Measurements from ENCODE around the gene PPP2R2B. TPM values are rescaled to one million over a fixed set of nuclear protein-coding genes. Genes with fewer than 3 reads are reported as not detected.

PPP2R2B gene
- total and polyA plus RNA-seq, 7 donors, result 0.03 to 0.71 (median 0.11) TPM; not detected in 1

DNA sequence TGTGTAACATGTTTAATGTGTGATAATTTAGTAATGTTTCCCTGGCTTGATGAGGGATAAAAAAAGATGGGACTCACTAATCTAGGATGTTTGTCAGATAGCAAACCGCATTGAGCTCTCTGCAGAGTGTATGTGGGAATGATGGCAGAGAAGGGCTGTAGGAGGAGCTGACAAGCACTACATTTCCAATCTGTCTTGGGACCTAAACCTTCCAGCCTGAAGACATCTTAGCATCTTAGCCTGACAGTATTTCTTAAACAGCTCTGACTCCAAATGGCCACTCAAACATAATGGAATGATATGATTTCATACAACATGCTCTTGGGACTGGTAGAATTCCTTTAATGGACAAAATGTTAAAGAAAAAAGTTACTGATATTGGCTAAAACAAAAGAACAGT lies 116.7 kb downstream of the PPP2R2B start:
- no peaks in the 10 kb centered on the region for H3K36me3 ChIP-seq (ENCODE audit: insufficient read depth in 1 of 2, low read depth in 1 of 2)
- no peaks in the 10 kb centered on the region for H3K27me3 ChIP-seq (ENCODE audit: insufficient read depth in 3 of 3, low read length in 2 of 3)
- intact Hi-C loops (cut with DNase I), result no loop called here
- WGBS, 3 donors, result 67 to 81% (median 68%) methylated on average over 1 of the region's 1 CpG
- H3K4me1 ChIP-seq, result no peaks in the 10 kb centered on the region
- no peaks in the 10 kb centered on the region for H3K9me3 ChIP-seq
- no peak overlapping the region for H3K4me3 ChIP-seq
- TF ChIP-seq, protein P1, sequence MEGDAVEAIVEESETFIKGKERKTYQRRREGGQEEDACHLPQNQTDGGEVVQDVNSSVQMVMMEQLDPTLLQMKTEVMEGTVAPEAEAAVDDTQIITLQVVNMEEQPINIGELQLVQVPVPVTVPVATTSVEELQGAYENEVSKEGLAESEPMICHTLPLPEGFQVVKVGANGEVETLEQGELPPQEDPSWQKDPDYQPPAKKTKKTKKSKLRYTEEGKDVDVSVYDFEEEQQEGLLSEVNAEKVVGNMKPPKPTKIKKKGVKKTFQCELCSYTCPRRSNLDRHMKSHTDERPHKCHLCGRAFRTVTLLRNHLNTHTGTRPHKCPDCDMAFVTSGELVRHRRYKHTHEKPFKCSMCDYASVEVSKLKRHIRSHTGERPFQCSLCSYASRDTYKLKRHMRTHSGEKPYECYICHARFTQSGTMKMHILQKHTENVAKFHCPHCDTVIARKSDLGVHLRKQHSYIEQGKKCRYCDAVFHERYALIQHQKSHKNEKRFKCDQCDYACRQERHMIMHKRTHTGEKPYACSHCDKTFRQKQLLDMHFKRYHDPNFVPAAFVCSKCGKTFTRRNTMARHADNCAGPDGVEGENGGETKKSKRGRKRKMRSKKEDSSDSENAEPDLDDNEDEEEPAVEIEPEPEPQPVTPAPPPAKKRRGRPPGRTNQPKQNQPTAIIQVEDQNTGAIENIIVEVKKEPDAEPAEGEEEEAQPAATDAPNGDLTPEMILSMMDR (IDR thresholded peaks at IDR 0.05), result no peak
- no peak for DNase-seq
- H3K27ac ChIP-seq, result no peak overlapping the region
- ATAC-seq, result no peak

DNA sequence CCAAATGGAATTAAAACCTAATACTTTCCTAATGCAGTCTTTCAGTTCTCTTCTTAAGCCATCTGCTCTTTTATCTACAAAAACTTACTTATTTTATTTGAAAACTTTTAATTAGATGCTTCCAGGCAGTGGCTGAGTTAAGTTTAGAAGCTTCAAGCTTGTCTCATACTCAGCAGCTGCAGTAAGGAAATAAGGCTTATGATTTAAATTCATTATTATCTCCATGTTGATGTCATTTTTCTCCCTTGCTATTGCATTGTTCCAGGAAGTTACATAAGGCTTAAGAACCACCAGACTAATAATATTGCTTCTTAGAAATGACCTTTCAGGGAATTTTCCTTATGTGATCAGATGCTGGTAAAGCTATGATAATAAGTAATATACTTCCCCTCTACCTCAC lies 119.6 kb downstream of the PPP2R2B start:
- no peak for ATAC-seq
- intact Hi-C loops (cut with DNase I), result no loop called here

DNA sequence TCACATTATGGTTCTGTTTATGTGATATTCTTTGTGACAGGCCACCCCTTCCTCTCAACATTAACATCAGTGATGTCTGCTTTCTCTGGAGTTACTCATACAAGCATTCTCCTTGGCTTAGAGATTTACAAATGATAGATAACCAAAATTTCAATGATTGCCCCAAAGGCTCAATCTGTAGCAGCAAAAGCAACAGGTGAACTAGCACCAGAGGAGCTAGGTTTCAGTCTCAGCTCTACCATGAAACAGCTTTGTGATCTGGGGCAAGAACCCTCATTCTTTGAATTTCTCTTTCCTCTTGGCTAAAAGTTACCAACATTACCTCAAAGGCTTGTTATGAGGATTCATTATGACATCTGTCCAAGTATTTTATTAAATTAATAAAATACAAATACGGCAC lies 120.5 kb downstream of the PPP2R2B start:
- 71 to 79% (median 76%) methylated on average over 1 of the region's 1 CpG for WGBS, 3 donors
- Histone ChIP-seq H3K4me1 (no peaks in the 10 kb centered on the region), H3K4me3 (no peak overlapping the region), H3K9me3 (no peaks in the 10 kb centered on the region), H3K27me3 (ENCODE audit: insufficient read depth in 3 of 3, low read length in 2 of 3) (no peaks in the 10 kb centered on the region), H3K36me3 (ENCODE audit: insufficient read depth in 1 of 2, low read depth in 1 of 2) (no peaks in the 10 kb centered on the region), H3K27ac (no peak overlapping the region)
- TF ChIP-seq, protein P1 (IDR thresholded peaks at IDR 0.05), result no peak
- intact Hi-C loops (cut with DNase I), result no loop called here
- ATAC-seq, result no peak
- no peak for DNase-seq

More for the DNA sequence above, 119.6 kb downstream of the PPP2R2B start:
- DNase-seq, result no peak
- H3K27ac ChIP-seq, result no peak overlapping the region
- no peaks in the 10 kb centered on the region for H3K27me3 ChIP-seq (ENCODE audit: insufficient read depth in 3 of 3, low read length in 2 of 3)
- TF ChIP-seq, protein P1 (IDR thresholded peaks at IDR 0.05), result no peak
- H3K4me1 ChIP-seq, result no peaks in the 10 kb centered on the region
- H3K9me3 ChIP-seq, result no peaks in the 10 kb centered on the region
- no peaks in the 10 kb centered on the region for H3K36me3 ChIP-seq (ENCODE audit: insufficient read depth in 1 of 2, low read depth in 1 of 2)
- H3K4me3 ChIP-seq, result no peak overlapping the region

DNA sequence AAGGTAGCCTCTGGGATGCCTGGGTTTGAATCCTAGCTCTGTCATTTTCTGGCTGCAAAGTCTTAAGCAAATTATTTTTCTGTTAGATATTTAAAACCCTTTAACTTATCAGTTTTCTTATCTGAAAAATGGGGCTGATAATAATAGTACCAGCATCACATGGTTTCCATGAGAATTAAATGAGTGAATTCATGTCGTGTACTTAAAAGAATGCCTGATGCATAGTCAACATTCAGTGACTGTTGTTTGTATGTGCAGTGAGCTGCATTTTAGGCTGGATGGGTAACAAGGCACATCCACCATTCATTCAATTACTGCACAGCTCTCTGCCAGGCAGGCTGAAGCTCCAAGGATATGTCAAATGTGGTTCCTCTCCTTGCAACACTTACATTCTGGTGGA lies 122.0 kb downstream of the PPP2R2B start:
- no peak for ATAC-seq
- DNase-seq, result no peak
- TF ChIP-seq, protein P1 (IDR thresholded peaks at IDR 0.05), result no peak
- Histone ChIP-seq H3K36me3 (ENCODE audit: insufficient read depth in 1 of 2, low read depth in 1 of 2) (no peaks in the 10 kb centered on the region), H3K4me3 (no peak overlapping the region), H3K4me1 (no peaks in the 10 kb centered on the region), H3K27ac (no peak overlapping the region), H3K9me3 (no peaks in the 10 kb centered on the region), H3K27me3 (ENCODE audit: insufficient read depth in 3 of 3, low read length in 2 of 3) (no peaks in the 10 kb centered on the region)
- intact Hi-C loops (cut with DNase I), result no loop called here
- 64 to 71% (median 67%) methylated on average over 1 of the region's 1 CpG for WGBS, 3 donors

DNA sequence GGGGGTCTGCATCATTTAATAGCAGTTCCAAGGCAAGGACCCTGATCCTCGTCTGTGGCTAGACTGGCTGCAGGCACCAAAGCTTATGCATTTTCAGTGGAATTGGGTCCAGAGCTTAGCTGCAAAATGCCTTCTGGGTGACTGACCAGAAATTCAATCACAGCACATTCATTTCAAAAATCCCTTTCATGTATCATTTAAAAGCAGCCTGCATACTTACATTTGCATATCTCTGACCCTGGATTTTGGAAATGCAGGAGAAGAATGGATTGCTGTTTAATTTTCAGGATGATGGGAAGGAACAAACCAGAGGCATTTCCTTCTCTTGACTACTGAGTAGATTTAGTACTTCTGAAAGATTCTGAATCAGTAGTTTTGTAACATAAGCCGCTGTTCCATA lies 122.8 kb downstream of the PPP2R2B start:
- Histone ChIP-seq H3K9me3 (no peaks in the 10 kb centered on the region), H3K27me3 (ENCODE audit: insufficient read depth in 3 of 3, low read length in 2 of 3) (no peaks in the 10 kb centered on the region), H3K4me1 (no peaks in the 10 kb centered on the region), H3K4me3 (no peak overlapping the region), H3K36me3 (ENCODE audit: insufficient read depth in 1 of 2, low read depth in 1 of 2) (no peaks in the 10 kb centered on the region), H3K27ac (no peak overlapping the region)
- DNase-seq, result no peak
- TF ChIP-seq, protein P1 (IDR thresholded peaks at IDR 0.05), result no peak
- no peak for ATAC-seq
- intact Hi-C loops (cut with DNase I), result no loop called here
- 66 to 72% (median 67%) methylated on average over 2 of the region's 2 CpGs for whole genome bisulfite sequencing, 3 donors
